WERI-Rb-1 (cell line): ENCODE data around the gene NKX2-2.

ENCODE experiments used
- DNase-seq: peaks from one replicate; pipeline ENCODE4 v3.0.0-alpha.2; 2020
- H3K27ac ChIP-seq: fragments of 250-450 bp; sonication (Bioruptor Pico); 2 replicates; pipeline ENCODE4 v1.5.1; 2020; ENCODE audit warnings: mild to moderate bottlenecking, moderate library complexity
- H3K27me3 ChIP-seq: fragments of 250-450 bp; sonication (Bioruptor Pico); 2 replicates; pipeline ENCODE4 v1.5.1; 2021; ENCODE audit warnings: mild to moderate bottlenecking, low read depth, moderate library complexity; ENCODE audit not compliant: insufficient read depth, severe bottlenecking
- H3K36me3 ChIP-seq: fragments of 250-450 bp; sonication (Bioruptor Pico); 2 replicates; pipeline ENCODE4 v1.5.1; 2020; ENCODE audit warnings: mild to moderate bottlenecking, moderate library complexity
- H3K4me3 ChIP-seq: 2 replicates; pipeline ENCODE4 v1.5.1; 2011; ENCODE audit warnings: low read depth, mild to moderate bottlenecking, control low read depth, low read length
- H3K9me3 ChIP-seq: fragments of 250-450 bp; sonication (Bioruptor Pico); 2 replicates; pipeline ENCODE4 v1.5.1; 2021; ENCODE audit warnings: mild to moderate bottlenecking, moderate library complexity; ENCODE audit not compliant: severe bottlenecking
- TF ChIP-seq, protein P1 (sequence below): IDR thresholded peaks from 2 replicates; pipeline ENCODE4 v1.5.1; 2011; ENCODE audit warnings: low read depth, mild to moderate bottlenecking, control low read depth, inconsistent platforms, low read length

NKX2-2 gene

DNA sequence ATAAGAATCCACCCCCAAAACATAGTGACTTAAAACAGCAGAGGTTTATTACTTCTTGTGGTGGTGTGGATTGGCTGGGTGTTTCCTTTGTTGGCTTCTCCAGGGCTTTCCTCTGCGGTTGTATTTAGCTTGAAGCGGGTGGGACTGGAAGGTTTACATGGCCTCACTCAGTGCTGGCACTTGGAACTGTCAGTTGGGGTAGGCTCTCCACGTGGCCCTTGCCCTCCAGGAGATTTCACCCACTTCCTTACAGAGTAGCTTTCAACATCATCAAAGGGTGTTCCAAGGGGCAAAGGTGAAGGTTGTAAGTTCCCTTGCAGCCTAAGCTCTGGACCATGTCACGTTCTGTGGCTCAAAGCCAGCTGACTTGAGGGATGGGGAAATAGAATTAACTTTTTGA, 32.5 kb upstream of the NKX2-2 start:
- H3K9me3 ChIP-seq: no peaks in the 10 kb centered on the region
- TF ChIP-seq, protein P1, sequence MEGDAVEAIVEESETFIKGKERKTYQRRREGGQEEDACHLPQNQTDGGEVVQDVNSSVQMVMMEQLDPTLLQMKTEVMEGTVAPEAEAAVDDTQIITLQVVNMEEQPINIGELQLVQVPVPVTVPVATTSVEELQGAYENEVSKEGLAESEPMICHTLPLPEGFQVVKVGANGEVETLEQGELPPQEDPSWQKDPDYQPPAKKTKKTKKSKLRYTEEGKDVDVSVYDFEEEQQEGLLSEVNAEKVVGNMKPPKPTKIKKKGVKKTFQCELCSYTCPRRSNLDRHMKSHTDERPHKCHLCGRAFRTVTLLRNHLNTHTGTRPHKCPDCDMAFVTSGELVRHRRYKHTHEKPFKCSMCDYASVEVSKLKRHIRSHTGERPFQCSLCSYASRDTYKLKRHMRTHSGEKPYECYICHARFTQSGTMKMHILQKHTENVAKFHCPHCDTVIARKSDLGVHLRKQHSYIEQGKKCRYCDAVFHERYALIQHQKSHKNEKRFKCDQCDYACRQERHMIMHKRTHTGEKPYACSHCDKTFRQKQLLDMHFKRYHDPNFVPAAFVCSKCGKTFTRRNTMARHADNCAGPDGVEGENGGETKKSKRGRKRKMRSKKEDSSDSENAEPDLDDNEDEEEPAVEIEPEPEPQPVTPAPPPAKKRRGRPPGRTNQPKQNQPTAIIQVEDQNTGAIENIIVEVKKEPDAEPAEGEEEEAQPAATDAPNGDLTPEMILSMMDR: no peak
- no peaks in the 10 kb centered on the region for H3K36me3 ChIP-seq
- peaks cover 63% of the 10 kb centered on the region for H3K27me3 ChIP-seq
- no peak for DNase-seq
- no peak overlapping the region for H3K4me3 ChIP-seq
- no peak overlapping the region for H3K27ac ChIP-seq

DNA sequence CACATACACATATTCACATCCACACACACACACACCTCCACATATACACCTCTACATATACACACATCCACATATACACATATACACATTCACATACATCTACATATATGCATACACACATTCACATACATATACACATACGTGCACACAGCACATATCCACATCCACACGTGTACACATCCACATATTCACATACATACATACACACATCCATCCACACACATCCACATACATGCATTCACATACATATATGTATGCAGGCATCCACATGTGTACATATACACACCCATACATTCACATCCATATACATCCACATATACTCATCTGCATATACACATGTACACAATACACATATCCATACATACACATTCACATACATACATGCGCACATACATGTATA, 25.6 kb upstream of the NKX2-2 start:
- Histone ChIP-seq H3K4me3 (no peak overlapping the region), H3K9me3 (no peaks in the 10 kb centered on the region), H3K36me3 (no peaks in the 10 kb centered on the region), H3K27me3 (peaks cover 75% of the 10 kb centered on the region), H3K27ac (no peak overlapping the region)
- no peak for DNase-seq
- TF ChIP-seq, protein P1: no peak

DNA sequence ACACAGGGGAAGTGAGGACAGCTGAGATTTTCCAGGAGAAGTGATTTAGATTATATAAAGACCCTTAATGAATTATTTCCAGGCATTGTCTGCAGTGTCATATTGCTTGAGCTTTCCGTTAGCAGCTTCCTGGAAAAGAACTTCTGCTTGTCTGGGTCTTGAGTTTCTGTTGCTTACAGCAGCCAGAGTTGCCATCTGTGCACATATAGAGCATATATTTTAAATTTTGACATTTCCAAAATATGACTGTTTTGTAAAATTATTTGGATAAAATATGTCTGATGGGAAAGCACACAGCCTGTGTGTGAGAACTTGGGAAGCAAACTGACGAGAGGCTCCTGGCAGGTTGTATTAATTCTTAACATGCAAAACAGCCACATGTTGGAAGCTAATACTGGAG, 21.0 kb upstream of the NKX2-2 start:
- no peak for DNase-seq
- Histone ChIP-seq H3K9me3 (no peaks in the 10 kb centered on the region), H3K4me3 (no peak overlapping the region), H3K36me3 (no peaks in the 10 kb centered on the region), H3K27ac (no peak overlapping the region), H3K27me3 (peaks cover 86% of the 10 kb centered on the region)
- TF ChIP-seq, protein P1: no peak

DNA sequence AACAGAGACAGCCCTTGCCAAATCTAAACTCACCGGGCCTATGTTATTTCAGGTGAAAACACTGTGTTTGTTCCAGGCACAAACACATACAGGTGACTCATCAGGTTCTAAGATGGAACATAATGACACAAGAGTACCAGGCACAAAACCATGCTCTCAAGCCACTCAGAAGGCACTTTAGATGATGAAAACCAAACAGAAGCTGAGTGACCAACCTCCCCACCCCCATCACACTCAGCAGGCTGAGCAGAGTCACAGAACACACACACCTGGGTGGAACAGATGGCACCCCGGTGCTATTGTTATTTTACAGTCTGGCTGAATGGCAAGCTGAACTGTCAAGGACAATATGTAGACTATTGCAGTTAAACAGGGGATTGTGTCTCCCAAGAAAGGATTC, 20.6 kb upstream of the NKX2-2 start:
- Histone ChIP-seq H3K27ac (no peak overlapping the region), H3K36me3 (no peaks in the 10 kb centered on the region), H3K9me3 (no peaks in the 10 kb centered on the region), H3K4me3 (no peak overlapping the region), H3K27me3 (peaks cover 85% of the 10 kb centered on the region)
- TF ChIP-seq, protein P1: no peak
- DNase-seq: no peak

DNA sequence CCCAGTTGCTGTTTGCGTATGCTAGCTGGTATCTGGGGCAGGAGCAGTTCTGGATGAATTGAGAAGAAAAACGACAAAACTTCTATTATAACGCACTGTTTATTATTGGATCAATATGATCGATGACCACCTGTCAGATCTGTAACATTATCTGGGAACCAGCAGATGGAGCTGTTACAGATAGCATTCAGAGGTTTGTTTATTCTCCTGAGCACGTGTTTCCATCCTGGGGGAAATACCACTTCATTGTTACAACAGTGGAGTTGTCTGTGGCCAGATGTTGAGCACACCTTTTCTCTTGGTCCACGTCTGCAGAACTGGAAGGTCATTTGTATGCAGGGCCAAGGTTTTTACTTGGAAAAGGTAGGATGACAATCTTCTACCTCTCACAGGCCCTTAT, 16.0 kb upstream of the NKX2-2 start:
- no peaks in the 10 kb centered on the region for H3K36me3 ChIP-seq
- no peaks in the 10 kb centered on the region for H3K9me3 ChIP-seq
- TF ChIP-seq, protein P1: no peak
- H3K4me3 ChIP-seq: no peak overlapping the region
- DNase-seq: no peak
- H3K27ac ChIP-seq: no peak overlapping the region
- H3K27me3 ChIP-seq: peaks cover 84% of the 10 kb centered on the region

- no peaks in the 10 kb centered on the region for H3K9me3 ChIP-seq
- H3K27me3 ChIP-seq: peaks cover 84% of the 10 kb centered on the region
- H3K27ac ChIP-seq: no peak overlapping the region
- no peak overlapping the region for H3K4me3 ChIP-seq
- DNase-seq: no peak
- TF ChIP-seq, protein P1: no peak
- no peaks in the 10 kb centered on the region for H3K36me3 ChIP-seq
Observed at GRCh38 chr20:21528870-21529269, 15.0 kb upstream of the NKX2-2 start.
